Suppressor macrophage (primary cell): ENCODE results near the gene P4HA1.
"Not testable (repeated sequence)": the region's sequence is repeated elsewhere in the genome, so short reads cannot be mapped to it uniquely, and the experiment has no call there.

Experiments used
- DNase-seq, 4 experiments: peaks; one replicate each; pipeline ENCODE4 v3.0.0-alpha.2; 2020 to 2022

Gene P4HA1

GRCh38 chr10:73042130-73042529, 54.5 kb downstream of the P4HA1 start:
- no peak for DNase-seq

GRCh38 chr10:73039635-73040034, 57.0 kb downstream of the P4HA1 start:
- no peak for DNase-seq

- DNase-seq = not testable (repeated sequence)
Observed at GRCh38 chr10:73036285-73036684, 60.4 kb downstream of the P4HA1 start.

- no peak for DNase-seq
Observed at GRCh38 chr10:73032536-73032935, 64.1 kb downstream of the P4HA1 start.

- not testable (repeated sequence) for DNase-seq
Observed at GRCh38 chr10:73026623-73027022, 70.0 kb downstream of the P4HA1 start.

- DNase-seq = not testable (repeated sequence)
Observed at GRCh38 chr10:73023455-73024070, 73.1 kb downstream of the P4HA1 start.

GRCh38 chr10:73022961-73023360, 73.7 kb downstream of the P4HA1 start:
- not testable (repeated sequence) for DNase-seq

- not testable (repeated sequence) for DNase-seq
Observed at GRCh38 chr10:73021538-73022164, 75.0 kb downstream of the P4HA1 start.

- no peak for DNase-seq
Observed at GRCh38 chr10:73021050-73021449, 75.6 kb downstream of the P4HA1 start.

- no peak for DNase-seq
Observed at GRCh38 chr10:73019100-73019499, 77.6 kb downstream of the P4HA1 start.

GRCh38 chr10:73018632-73019031, 78.0 kb downstream of the P4HA1 start:
- DNase-seq = no peak

GRCh38 chr10:73017955-73018480, 78.6 kb downstream of the P4HA1 start:
- no peak for DNase-seq

GRCh38 chr10:73015779-73016178, 80.9 kb downstream of the P4HA1 start:
- DNase-seq = no peak

GRCh38 chr10:73003822-73004221, 92.8 kb downstream of the P4HA1 start:
- DNase-seq = no peak

GRCh38 chr10:73000973-73001372, 95.7 kb downstream of the P4HA1 start:
- DNase-seq = no peak

GRCh38 chr10:72997099-72997498, 99.6 kb downstream of the P4HA1 start:
- no peak for DNase-seq

GRCh38 chr10:72995459-72995858, 101.2 kb downstream of the P4HA1 start:
- DNase-seq = not testable (repeated sequence)

GRCh38 chr10:72989771-72990170, 106.9 kb downstream of the P4HA1 start:
- not testable (repeated sequence) for DNase-seq

GRCh38 chr10:72984618-72985017, 112.0 kb downstream of the P4HA1 start:
- DNase-seq = not testable (repeated sequence)

- no peak for DNase-seq
Observed at GRCh38 chr10:72981882-72982529, 114.7 kb downstream of the P4HA1 start.

GRCh38 chr10:72981028-72981881, 115.4 kb downstream of the P4HA1 start:
- DNase-seq = no peak

GRCh38 chr10:72980348-72980747, 116.3 kb downstream of the P4HA1 start:
- DNase-seq = no peak

GRCh38 chr10:72979709-72980108, 117.0 kb downstream of the P4HA1 start:
- DNase-seq = no peak
